Measurements from ENCODE around the gene TCL1A. TPM values are rescaled to one million over a fixed set of nuclear protein-coding genes. Genes with fewer than 3 reads are reported as not detected.
A peak's percentile ranks its signal among the peaks of the same experiment; 100 is the strongest.
"Not testable (repeated sequence)": the region's sequence is repeated elsewhere in the genome, so short reads cannot be mapped to it uniquely, and the experiment has no call there.

Gene TCL1A, protein sequence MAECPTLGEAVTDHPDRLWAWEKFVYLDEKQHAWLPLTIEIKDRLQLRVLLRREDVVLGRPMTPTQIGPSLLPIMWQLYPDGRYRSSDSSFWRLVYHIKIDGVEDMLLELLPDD
- 0.07 TPM for polyA plus RNA-seq (2013, experiment 1 of 2)
- 0.06 TPM for polyA plus RNA-seq (2013, experiment 2 of 2)

DNA sequence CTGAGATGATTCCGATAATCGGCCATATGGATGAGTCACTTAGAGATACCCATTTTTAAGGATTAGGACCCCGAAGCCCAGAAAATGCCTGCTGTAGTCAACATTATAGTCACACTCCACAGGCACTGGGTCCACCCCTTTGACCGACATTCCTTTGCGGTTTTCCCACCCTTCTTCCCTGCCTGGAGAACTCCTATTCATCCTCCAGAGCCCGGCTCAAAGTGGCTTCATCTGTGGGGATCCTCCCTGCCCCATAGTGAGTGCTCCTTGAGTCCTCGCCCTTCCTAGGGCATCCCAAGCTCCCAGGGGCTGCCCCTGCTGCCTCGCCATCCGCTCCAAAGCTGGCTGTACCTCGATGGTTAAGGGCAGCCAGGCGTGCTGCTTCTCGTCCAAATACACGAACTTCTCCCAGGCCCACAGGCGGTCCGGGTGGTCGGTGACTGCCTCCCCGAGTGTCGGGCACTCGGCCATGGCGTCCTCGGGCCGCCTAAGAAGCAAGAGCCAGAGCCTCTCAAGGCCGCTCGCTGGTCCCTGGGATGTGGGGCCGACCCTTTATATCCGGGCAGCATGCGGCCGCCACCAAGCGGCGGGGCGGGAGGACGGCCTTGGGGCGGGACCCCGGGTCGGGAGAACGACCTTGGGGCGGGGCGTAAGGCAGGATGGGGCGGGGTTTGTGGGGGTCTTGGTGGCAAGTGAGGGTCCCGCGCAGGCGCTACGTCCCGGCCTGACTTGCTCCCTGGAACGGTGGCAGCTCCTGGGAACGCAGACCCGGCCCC lies at the start of gene TCL1A:
Gene TCL1A (minus strand): TSS at position 530 of the 776 bp plus-strand sequence. CDS start 59 bp downstream, at position 471.
- DNase-seq (ENCODE audit: low spot score): no peak
- no peak within 1 kb of the TSS for H2AK5ac ChIP-seq (ENCODE audit: low read depth, low read length)
- H2BK15ac ChIP-seq (ENCODE audit: low read length): no peak within 1 kb of the TSS
- no peak within 1 kb of the TSS for H2BK120ac ChIP-seq (ENCODE audit: low read depth, low read length)
- H3K9me3 ChIP-seq (replicated peaks in 1 of 2; ENCODE audit: control insufficient read depth in 2 of 2, insufficient read depth in 1 of 2, low read depth in 1 of 2, low read length in 2 of 2): no peaks in the 10 kb centered on the region
- no peak within 1 kb of the TSS for H3K18ac ChIP-seq (ENCODE audit: low read length)
- H3K23ac ChIP-seq (ENCODE audit: low read depth, low read length, poor library complexity): no peak within 1 kb of the TSS
- H2AFZ ChIP-seq (ENCODE audit: low read length): no peak within 1 kb of the TSS
- H2BK12ac ChIP-seq (ENCODE audit: low read length): no peak within 1 kb of the TSS
- H3K14ac ChIP-seq (ENCODE audit: low read length): no peak within 1 kb of the TSS
- H3K4me2 ChIP-seq (ENCODE audit: insufficient read depth, low read length, poor library complexity, severe bottlenecking): no peak within 1 kb of the TSS
- no peak within 1 kb of the TSS for H3K27ac ChIP-seq (replicated peaks; ENCODE audit: low read length)
- H3K27me3 ChIP-seq (ENCODE audit: control insufficient read depth in 3 of 3, insufficient read depth in 3 of 3, low read depth in 1 of 3, low read length in 3 of 3): no peaks in the 10 kb centered on the region
- no peak within 1 kb of the TSS for H4K8ac ChIP-seq (ENCODE audit: low read depth, low read length)
- H3K4me3 ChIP-seq (ENCODE audit: low read length in 2 of 2): no peak within 1 kb of the TSS
- no peak within 1 kb of the TSS for H3K9ac ChIP-seq (ENCODE audit: low read depth, low read length, poor library complexity)
- H4K91ac ChIP-seq (ENCODE audit: low read depth, low read length, poor library complexity): no peak within 1 kb of the TSS
- no CpG with 5 or more reads among the region's 47 CpGs for WGBS, 2 donors (ENCODE audit: extremely low coverage in 2 of 2, insufficient read length in 2 of 2, insufficient replicate concordance in 1 of 2)
- H3K36me3 ChIP-seq (replicated peaks in 1 of 2; ENCODE audit: control insufficient read depth in 2 of 2, insufficient read depth in 2 of 2, low read length in 2 of 2): no peaks in the 10 kb centered on the region
- H3K4me1 ChIP-seq (ENCODE audit: control insufficient read depth in 2 of 2, insufficient read depth in 1 of 2, low read depth in 1 of 2, low read length in 2 of 2): peaks cover 0 to 1% of the 10 kb centered on the region in 2 donors
- H3K79me1 ChIP-seq (ENCODE audit: low read depth, low read length): no peaks in the 10 kb centered on the region
- H3K4ac ChIP-seq (ENCODE audit: low read length): no peak within 1 kb of the TSS
- H2BK5ac ChIP-seq (ENCODE audit: low read length): no peak within 1 kb of the TSS

DNA sequence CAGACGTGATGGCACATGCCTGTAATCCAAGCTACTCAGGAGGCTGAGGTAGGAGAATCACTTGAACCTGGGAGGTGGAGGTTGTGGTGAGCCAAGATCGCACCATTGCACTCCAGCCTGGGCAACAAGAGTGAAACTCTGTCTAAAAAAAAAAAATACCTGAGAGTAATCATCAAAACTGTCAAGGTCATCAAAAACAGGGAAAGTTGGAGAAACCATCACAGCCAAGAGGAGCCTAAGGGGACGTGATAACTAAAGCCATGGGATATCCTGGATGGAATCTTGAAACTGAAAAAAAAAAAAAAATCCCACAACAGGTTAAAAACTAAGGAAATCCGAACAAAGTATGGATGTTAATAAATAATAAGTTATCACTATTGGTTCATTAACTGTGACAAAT lies 49.1 kb upstream of the TCL1A start:
- H4K91ac ChIP-seq (ENCODE audit: low read depth, low read length, poor library complexity); H3K18ac ChIP-seq (ENCODE audit: low read length); H3K23ac ChIP-seq (ENCODE audit: low read depth, low read length, poor library complexity); H3K14ac ChIP-seq (ENCODE audit: low read length); H4K8ac ChIP-seq (ENCODE audit: low read depth, low read length); H3K4me2 ChIP-seq (ENCODE audit: insufficient read depth, low read length, poor library complexity, severe bottlenecking); H2AFZ ChIP-seq (ENCODE audit: low read length); H3K27ac ChIP-seq (replicated peaks; ENCODE audit: low read length); H3K27me3 ChIP-seq (ENCODE audit: control insufficient read depth in 3 of 3, insufficient read depth in 3 of 3, low read depth in 1 of 3, low read length in 3 of 3); H2BK120ac ChIP-seq (ENCODE audit: low read depth, low read length); H2AK5ac ChIP-seq (ENCODE audit: low read depth, low read length); H3K4me1 ChIP-seq (ENCODE audit: control insufficient read depth in 2 of 2, insufficient read depth in 1 of 2, low read depth in 1 of 2, low read length in 2 of 2); H2BK15ac ChIP-seq (ENCODE audit: low read length); H3K4ac ChIP-seq (ENCODE audit: low read length); H2BK5ac ChIP-seq (ENCODE audit: low read length); H3K79me1 ChIP-seq (ENCODE audit: low read depth, low read length); H3K4me3 ChIP-seq (ENCODE audit: low read length in 2 of 2); DNase-seq (ENCODE audit: low spot score); H3K9ac ChIP-seq (ENCODE audit: low read depth, low read length, poor library complexity); H3K9me3 ChIP-seq (replicated peaks in 1 of 2; ENCODE audit: control insufficient read depth in 2 of 2, insufficient read depth in 1 of 2, low read depth in 1 of 2, low read length in 2 of 2); H3K36me3 ChIP-seq (replicated peaks in 1 of 2; ENCODE audit: control insufficient read depth in 2 of 2, insufficient read depth in 2 of 2, low read length in 2 of 2); H2BK12ac ChIP-seq (ENCODE audit: low read length): not testable (repeated sequence)
- no CpG with 5 or more reads among the region's 4 CpGs for WGBS, 2 donors (ENCODE audit: extremely low coverage in 2 of 2, insufficient read length in 2 of 2, insufficient replicate concordance in 1 of 2)

DNA sequence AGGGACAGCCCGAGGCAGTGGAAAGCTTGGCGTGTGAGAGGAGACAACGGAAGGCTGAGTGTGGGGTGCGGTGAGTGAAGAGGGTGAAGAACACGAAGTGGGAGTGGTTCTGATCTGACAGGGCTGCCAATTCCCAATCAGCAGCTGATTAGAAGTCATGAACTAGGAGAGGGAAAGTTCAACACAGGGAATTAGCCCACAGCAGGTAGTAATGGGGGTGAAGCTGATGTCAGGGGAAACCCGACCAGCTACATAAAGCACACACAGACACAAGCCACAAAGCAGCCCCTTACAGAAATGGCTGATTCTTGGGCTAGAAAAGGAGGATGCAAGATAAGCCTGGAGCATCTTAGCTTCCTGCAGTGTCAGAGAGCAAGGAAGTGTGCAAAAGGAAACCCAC lies 47.5 kb upstream of the TCL1A start:
- Histone ChIP-seq H3K18ac (ENCODE audit: low read length) (no peak overlapping the region), H2AFZ (ENCODE audit: low read length) (no peak overlapping the region)

DNA sequence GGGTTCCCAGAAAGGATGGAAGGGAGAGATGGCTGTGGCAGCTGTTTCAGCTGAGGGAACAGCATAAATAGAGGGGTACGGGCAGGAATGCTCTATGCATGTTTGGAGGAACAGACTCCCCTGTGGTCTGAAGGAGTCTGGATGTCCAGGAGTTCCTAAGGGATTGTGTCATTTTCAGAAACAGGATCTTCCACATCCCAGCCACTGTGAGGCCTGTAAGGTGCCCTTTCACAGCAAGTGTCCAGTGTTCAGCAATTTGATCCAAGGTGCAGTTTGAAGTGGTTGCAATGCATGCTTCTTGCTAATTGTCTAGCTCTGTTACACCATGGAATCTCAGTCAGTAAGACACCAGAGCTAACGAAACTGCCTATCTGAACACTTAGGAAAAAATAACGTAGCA lies 46.7 kb upstream of the TCL1A start:
- Histone ChIP-seq H2BK15ac (ENCODE audit: low read length) (no peak overlapping the region), H2BK5ac (ENCODE audit: low read length) (no peak overlapping the region), H3K27me3 (ENCODE audit: control insufficient read depth in 3 of 3, insufficient read depth in 3 of 3, low read depth in 1 of 3, low read length in 3 of 3) (peaks cover 0 to 8% (median 0%) of the 10 kb centered on the region in 3 experiments), H2BK12ac (ENCODE audit: low read length) (no peak overlapping the region), H3K27ac (replicated peaks; ENCODE audit: low read length) (no peak overlapping the region), H3K18ac (ENCODE audit: low read length) (no peak overlapping the region), H2BK120ac (ENCODE audit: low read depth, low read length) (no peak overlapping the region), H3K14ac (ENCODE audit: low read length) (no peak overlapping the region), H3K4me3 (ENCODE audit: low read length in 2 of 2) (peak overlapping the region in 1 of 2 donors; percentile 36), H4K8ac (ENCODE audit: low read depth, low read length) (no peak overlapping the region), H3K4ac (ENCODE audit: low read length) (no peak overlapping the region), H3K23ac (ENCODE audit: low read depth, low read length, poor library complexity) (no peak overlapping the region), H2AK5ac (ENCODE audit: low read depth, low read length) (no peak overlapping the region), H3K4me2 (ENCODE audit: insufficient read depth, low read length, poor library complexity, severe bottlenecking) (no peak overlapping the region), H3K36me3 (replicated peaks in 1 of 2; ENCODE audit: control insufficient read depth in 2 of 2, insufficient read depth in 2 of 2, low read length in 2 of 2) (no peaks in the 10 kb centered on the region), H4K91ac (ENCODE audit: low read depth, low read length, poor library complexity) (no peak overlapping the region), H2AFZ (ENCODE audit: low read length) (no peak overlapping the region), H3K79me1 (ENCODE audit: low read depth, low read length) (no peaks in the 10 kb centered on the region), H3K9ac (ENCODE audit: low read depth, low read length, poor library complexity) (no peak overlapping the region), H3K9me3 (replicated peaks in 1 of 2; ENCODE audit: control insufficient read depth in 2 of 2, insufficient read depth in 1 of 2, low read depth in 1 of 2, low read length in 2 of 2) (no peaks in the 10 kb centered on the region), H3K4me1 (ENCODE audit: control insufficient read depth in 2 of 2, insufficient read depth in 1 of 2, low read depth in 1 of 2, low read length in 2 of 2) (peaks cover 0 to 7% of the 10 kb centered on the region in 2 donors)
- WGBS, 2 donors (ENCODE audit: extremely low coverage in 2 of 2, insufficient read length in 2 of 2, insufficient replicate concordance in 1 of 2): no CpG with 5 or more reads among the region's 3 CpGs
- no peak for DNase-seq (ENCODE audit: low spot score)

More for the DNA sequence above, 47.5 kb upstream of the TCL1A start:
- Histone ChIP-seq H3K9ac (ENCODE audit: low read depth, low read length, poor library complexity) (no peak overlapping the region), H2BK15ac (ENCODE audit: low read length) (no peak overlapping the region), H2BK5ac (ENCODE audit: low read length) (no peak overlapping the region), H3K4ac (ENCODE audit: low read length) (no peak overlapping the region), H3K79me1 (ENCODE audit: low read depth, low read length) (no peaks in the 10 kb centered on the region), H3K14ac (ENCODE audit: low read length) (no peak overlapping the region), H4K91ac (ENCODE audit: low read depth, low read length, poor library complexity) (no peak overlapping the region), H3K27ac (replicated peaks; ENCODE audit: low read length) (no peak overlapping the region), H2BK120ac (ENCODE audit: low read depth, low read length) (no peak overlapping the region), H3K23ac (ENCODE audit: low read depth, low read length, poor library complexity) (no peak overlapping the region), H3K9me3 (replicated peaks in 1 of 2; ENCODE audit: control insufficient read depth in 2 of 2, insufficient read depth in 1 of 2, low read depth in 1 of 2, low read length in 2 of 2) (no peaks in the 10 kb centered on the region), H2BK12ac (ENCODE audit: low read length) (no peak overlapping the region), H3K36me3 (replicated peaks in 1 of 2; ENCODE audit: control insufficient read depth in 2 of 2, insufficient read depth in 2 of 2, low read length in 2 of 2) (no peaks in the 10 kb centered on the region), H3K4me1 (ENCODE audit: control insufficient read depth in 2 of 2, insufficient read depth in 1 of 2, low read depth in 1 of 2, low read length in 2 of 2) (peaks cover 0 to 7% of the 10 kb centered on the region in 2 donors), H2AK5ac (ENCODE audit: low read depth, low read length) (no peak overlapping the region), H4K8ac (ENCODE audit: low read depth, low read length) (no peak overlapping the region), H3K4me2 (ENCODE audit: insufficient read depth, low read length, poor library complexity, severe bottlenecking) (no peak overlapping the region), H3K4me3 (ENCODE audit: low read length in 2 of 2) (no peak overlapping the region), H3K27me3 (ENCODE audit: control insufficient read depth in 3 of 3, insufficient read depth in 3 of 3, low read depth in 1 of 3, low read length in 3 of 3) (peaks cover 0 to 8% (median 0%) of the 10 kb centered on the region in 3 experiments)
- DNase-seq (ENCODE audit: low spot score): no peak
- WGBS, 2 donors (ENCODE audit: extremely low coverage in 2 of 2, insufficient read length in 2 of 2, insufficient replicate concordance in 1 of 2): no CpG with 5 or more reads among the region's 6 CpGs

Data from neuronal stem cell (in vitro differentiated cells).